Pancreas (tissue), 10 donors: ENCODE results near the gene RNASE11. TPM values are rescaled to one million over a fixed set of nuclear protein-coding genes. Genes with fewer than 3 reads are reported as not detected.

Experiments used
- ATAC-seq, 4 donors: fragments of 200-7000 bp; cut with Tn5 transposase; one replicate each; pipeline versions ENCODE4 v1.8.0 to v1.9.1; 2020; ENCODE audit warnings: mild to moderate bottlenecking in 4 of 4, moderate library complexity in 4 of 4
- DNase-seq, 6 donors: peaks; one replicate each; pipeline ENCODE4 v3.0.0-alpha.2; 2020
- FAIRE-seq: peaks from 2 replicates; lab custom pipeline; 2012; peaks lifted over from hg19 to GRCh38; lab: Jason Lieb, UNC
- H3K27ac ChIP-seq, 4 donors: fragments of 200-600 bp; sonication (generic); 1 replicate in 3 of 4; 2 replicates in 1 of 4; pipeline versions ENCODE4 v1.5.0 to v1.8.0; 2020
- H3K27me3 ChIP-seq, 4 donors: fragments of 200-600 bp; one replicate each; pipeline ENCODE4 v1.8.0; 2021
- H3K36me3 ChIP-seq, 3 donors: fragments of 200-600 bp; sonication (generic) in 1 of 3; one replicate each; pipeline versions ENCODE4 v1.5.0 to v1.8.0; 2020 to 2021
- H3K4me1 ChIP-seq, 3 donors: fragments of 200-600 bp; one replicate each; pipeline ENCODE4 v1.8.0; 2021
- H3K4me3 ChIP-seq, 4 donors: fragments of 200-600 bp; sonication (generic) in 2 of 4; one replicate each; pipeline versions ENCODE4 v1.5.0 to v1.8.0; 2020 to 2021
- H3K9me3 ChIP-seq, 4 donors: fragments of 200-600 bp; one replicate each; pipeline ENCODE4 v1.8.0; 2021
- CTCF ChIP-seq, 4 donors: fragments of 200-600 bp; sonication (generic) in 3 of 4; IDR thresholded peaks; one replicate each; pipeline versions ENCODE4 v1.5.0 to v1.8.0; 2021; ENCODE audit warnings: antibody characterized with exemption in 4 of 4
- WGBS, 2 donors: extraction: QIAGEN DNeasy Blood & Tissue Kit; methylation state at CpG; one replicate each; pipeline ENCODE4 v1.1.7; 2013; 5-methylcytosine and 5-hydroxymethylcytosine counted together
- intact Hi-C, 3 donors: fragments of 100-400 bp; cut with DNase I; formaldehyde crosslinking; loops; one replicate each; pipeline versions ENCODE4 v1.11.1 to v1.14.2; 2022
- polyA plus RNA-seq, 2 donors: library from polyadenylated mRNA; stranded (reverse); fragments of 200-250 nt; gene quantifications; one replicate each; pipeline ENCODE4 v1.2.3, GENCODE V29; 2013
- total RNA-seq, 6 donors: library from RNA; stranded (reverse); fragmentation: NEBNext Ultra II Directional in 4 of 6; extraction: Animal tissue kit (Norgen Biotek cat#: 25700) in 4 of 6; gene quantifications; one replicate each; pipeline versions ENCODE4 v1.2.1 to v1.2.4, GENCODE V29; 2021 to 2023
- donor health status: healthy with polysubstance abuse.
- donor health status: DM: no; HTN: no; CAD: no; lungs with moderate emphysema.
- donor health status: DM: no; HTN: no; CAD: no.
- donor health status: control.
- donor health status: control.
- donor health status: Bipolar disorder and iron deficiency.
- donor health status: DM: yes; HTN: yes; CAD: no.
- donor health status: DM: no; HTN: no; CAD: no.
- donor health status: DM: no; HTN: no; CAD: no.
- donor health status: DM: yes; HTN: yes; CAD: no.

The RNASE11 gene
- total and polyA plus RNA-seq, 8 donors = not detected

GRCh38 chr14:20609215-20610001 lies 21.6 kb upstream of the RNASE11 start:
- Histone ChIP-seq H3K9me3 (no peaks in the 10 kb centered on the region), H3K27ac (peak overlapping the region in 3 of 4 donors; percentile 31 to 68 (median 54)), H3K36me3 (no peaks in the 10 kb centered on the region), H3K27me3 (no peaks in the 10 kb centered on the region), H3K4me3 (peak overlapping the region; percentile 56 to 86 (median 78)), H3K4me1 (peaks cover 0 to 8% (median 6%) of the 10 kb centered on the region in 3 donors)
- 0 to 1% methylated on average over 44 of the region's 44 CpGs for WGBS, 2 donors
- FAIRE-seq (no peak), DNase-seq (peak; percentile 51 to 86 (median 62)), ATAC-seq (peak; percentile 61 to 80 (median 76))
- intact Hi-C loops = loop anchor here (5.0 to 10.0 kb wide), 3 partner anchors 75 to 287 kb away; partner anchors contain the start of genes ANG (in 1 of the 3) and RNASE4 (in 1 of the 3)
- peak; percentile 76 to 93 (median 84) for TF ChIP-seq CTCF (IDR thresholded peaks at IDR 0.05)

GRCh38 chr14:20608383-20609110 lies 20.7 kb upstream of the RNASE11 start:
- H3K27me3 ChIP-seq = no peaks in the 10 kb centered on the region
- peaks cover 0 to 8% (median 6%) of the 10 kb centered on the region in 3 donors for H3K4me1 ChIP-seq

GRCh38 chr14:20607617-20608016 lies 19.8 kb upstream of the RNASE11 start:
- H3K36me3 ChIP-seq = no peaks in the 10 kb centered on the region
- 73 to 74% methylated on average over 5 of the region's 5 CpGs for WGBS, 2 donors
- H3K27ac ChIP-seq = no peak overlapping the region
- H3K27me3 ChIP-seq = no peaks in the 10 kb centered on the region
- DNase-seq (no peak), FAIRE-seq (no peak), ATAC-seq (no peak)
- H3K9me3 ChIP-seq = no peaks in the 10 kb centered on the region
- intact Hi-C loops = loop anchor here (5.0 to 10.0 kb wide), 2 partner anchors 283 to 285 kb away; no protein-coding TSS in a partner anchor
- peaks cover 0 to 8% (median 6%) of the 10 kb centered on the region in 3 donors for H3K4me1 ChIP-seq
- no peak for TF ChIP-seq CTCF (IDR thresholded peaks at IDR 0.05)
- no peak overlapping the region for H3K4me3 ChIP-seq

More at GRCh38 chr14:20608383-20609110, 20.7 kb upstream of the RNASE11 start:
- no peak overlapping the region for H3K4me3 ChIP-seq
- 64 to 67% methylated on average over 7 of the region's 7 CpGs for whole genome bisulfite sequencing, 2 donors
- intact Hi-C loops = loop anchor here (5.0 to 10.0 kb wide), 2 partner anchors 284 to 286 kb away; no protein-coding TSS in a partner anchor
- no peak for TF ChIP-seq CTCF (IDR thresholded peaks at IDR 0.05)
- no peak for ATAC-seq
- H3K36me3 ChIP-seq = no peaks in the 10 kb centered on the region
- FAIRE-seq = no peak
- no peak overlapping the region for H3K27ac ChIP-seq
- no peaks in the 10 kb centered on the region for H3K9me3 ChIP-seq
- no peak for DNase-seq

- DNase-seq (no peak), ATAC-seq (no peak), FAIRE-seq (no peak)
- intact Hi-C loops = loop anchor here (5.0 to 10.0 kb wide), 2 partner anchors 282 to 285 kb away; no protein-coding TSS in a partner anchor
- no peaks in the 10 kb centered on the region for H3K36me3 ChIP-seq
- no peaks in the 10 kb centered on the region for H3K27me3 ChIP-seq
- H3K4me3 ChIP-seq = no peak overlapping the region
- no peaks in the 10 kb centered on the region for H3K9me3 ChIP-seq
- no peak for TF ChIP-seq CTCF (IDR thresholded peaks at IDR 0.05)
- H3K27ac ChIP-seq = no peak overlapping the region
- 49 to 57% methylated on average over 2 of the region's 2 CpGs for WGBS, 2 donors
- peaks cover 0 to 8% (median 6%) of the 10 kb centered on the region in 3 donors for H3K4me1 ChIP-seq
These were observed 19.1 kb upstream of the RNASE11 start for GRCh38 chr14:20606902-20607242.
